CD4-positive, alpha-beta T cell (primary cell): ENCODE data around the gene R3HDM1. TPM values are rescaled to one million over a fixed set of nuclear protein-coding genes. Genes with fewer than 3 reads are reported as not detected.

ENCODE experiments used
- ATAC-seq: fragments of 200-7000 bp; cut with Tn5 transposase; one replicate; pipeline ENCODE4 v1.10.0; 2022; ENCODE audit warnings: mild to moderate bottlenecking; ENCODE audit not compliant: poor library complexity
- CTCF ChIA-PET: fragments of 350-600 bp; sonication (Branson Sonifier 250); formaldehyde crosslinking; loops from one replicate; lab custom pipeline; 2021; ENCODE audit warnings: antibody characterized with exemption, inconsistent platforms; lab: Charles Lee
- POLR2A ChIA-PET: fragments of 350-600 bp; sonication (Branson Sonifier 250); formaldehyde crosslinking; loops from one replicate; lab custom pipeline; 2021; ENCODE audit warnings: antibody characterized with exemption, inconsistent platforms; lab: Charles Lee
- DNase-seq, 14 experiments: peaks; one replicate each; pipeline ENCODE4 v3.0.0-alpha.2; 2013 to 2020; ENCODE audit warnings: mixed read lengths in 2 of 14
- H3K27ac ChIP-seq, 2 donors: one replicate each; pipeline versions ENCODE4 v1.5.1 to v1.7.0; 2013; ENCODE audit warnings: low read length in 2 of 2, low read depth in 1 of 2, mild to moderate bottlenecking in 1 of 2
- H3K27me3 ChIP-seq, 2 experiments: 1 replicate in 1 of 2; 2 replicates in 1 of 2; pipeline versions ENCODE4 v1.6.1 to v1.7.0; 2013; ENCODE audit warnings: low read length in 2 of 2, control low read depth in 1 of 2, mild to moderate bottlenecking in 1 of 2, moderate library complexity in 1 of 2; ENCODE audit not compliant: insufficient read depth in 2 of 2, control insufficient read depth in 1 of 2
- H3K36me3 ChIP-seq: one replicate; pipeline ENCODE4 v1.6.1; 2013; ENCODE audit warnings: low read length, control low read depth; ENCODE audit not compliant: insufficient read depth
- H3K4me1 ChIP-seq: one replicate; pipeline ENCODE4 v1.6.1; 2013; ENCODE audit warnings: low read length, control low read depth; ENCODE audit not compliant: insufficient read depth
- H3K4me3 ChIP-seq: one replicate; pipeline ENCODE4 v1.5.1; 2013; ENCODE audit warnings: mild to moderate bottlenecking, low read length, moderate library complexity
- H3K9me3 ChIP-seq, 2 experiments: 1 replicate in 1 of 2; 2 replicates in 1 of 2; pipeline versions ENCODE4 v1.6.1 to v1.7.0; 2013; ENCODE audit warnings: low read length in 2 of 2, mild to moderate bottlenecking in 2 of 2, control low read depth in 1 of 2, moderate library complexity in 1 of 2; ENCODE audit not compliant: control insufficient read depth in 1 of 2, insufficient read depth in 1 of 2
- H3K27ac Mint-ChIP-seq: one replicate; pipeline ENCODE4 v1.8.0; 2020; ENCODE audit warnings: mixed read lengths
- H3K27me3 Mint-ChIP-seq: one replicate; pipeline ENCODE4 v1.8.0; 2021; ENCODE audit warnings: mixed read lengths
- H3K36me3 Mint-ChIP-seq: one replicate; pipeline ENCODE4 v1.8.0; 2021; ENCODE audit warnings: low read depth, mixed read lengths
- H3K4me1 Mint-ChIP-seq: one replicate; pipeline ENCODE4 v1.8.0; 2021; ENCODE audit warnings: low read depth, mixed read lengths
- H3K4me3 Mint-ChIP-seq: one replicate; pipeline ENCODE4 v1.8.0; 2020; ENCODE audit warnings: mild to moderate bottlenecking, mixed read lengths
- H3K9me3 Mint-ChIP-seq: one replicate; pipeline ENCODE4 v1.8.0; 2020; ENCODE audit warnings: mixed read lengths
- CTCF ChIP-seq: fragments of 200-600 bp; IDR thresholded peaks from one replicate; pipeline ENCODE4 v1.8.0; 2022; ENCODE audit warnings: antibody characterized with exemption, mild to moderate bottlenecking
- intact Hi-C, 2 experiments: fragments of 100-400 bp; cut with DNase I in 1 of 2; cut with micrococcal nuclease in 1 of 2; formaldehyde crosslinking; loops; one replicate each; pipeline versions ENCODE4 v1.15.1 to v1.9.0; 2023 to 2025; cut with DNase I, micrococcal nuclease
- total RNA-seq, 174 experiments: library from RNA in 2 of 174; stranded (reverse) in 2 of 174; gene quantifications; one replicate each; pipeline ENCODE4 v1.2.3 and lab custom pipeline; 2021 to 2026

R3HDM1 gene
- total RNA-seq, 2 experiments from 2014 or later, result 39.7 to 41.4 TPM

GRCh38 chr2:135667045-135667444, 135.8 kb downstream of the R3HDM1 start:
- ChIA-PET POLR2A (interaction anchor here (0.5 kb wide), 1 partner anchor 205 kb away, joined by 3 read pairs; no protein-coding TSS in a partner anchor), CTCF (no interaction called here)
- no peaks in the 10 kb centered on the region for H3K4me1 ChIP-seq
- Mint-ChIP-seq H3K9me3 (no peaks in the 10 kb centered on the region), H3K27me3 (no peaks in the 10 kb centered on the region), H3K4me1 (peaks cover 29% of the 10 kb centered on the region), H3K4me3 (no peak overlapping the region), H3K36me3 (peaks cover 60% of the 10 kb centered on the region), H3K27ac (no peak overlapping the region)
- H3K9me3 ChIP-seq, result no peaks in the 10 kb centered on the region
- H3K27ac ChIP-seq, result no peak overlapping the region
- peaks cover 16% of the 10 kb centered on the region for H3K36me3 ChIP-seq
- no peak for TF ChIP-seq CTCF
- no peak overlapping the region for H3K4me3 ChIP-seq
- ATAC-seq (no peak), DNase-seq (no peak)
- H3K27me3 ChIP-seq, result no peaks in the 10 kb centered on the region
- intact Hi-C loops, result no loop called here

DNA sequence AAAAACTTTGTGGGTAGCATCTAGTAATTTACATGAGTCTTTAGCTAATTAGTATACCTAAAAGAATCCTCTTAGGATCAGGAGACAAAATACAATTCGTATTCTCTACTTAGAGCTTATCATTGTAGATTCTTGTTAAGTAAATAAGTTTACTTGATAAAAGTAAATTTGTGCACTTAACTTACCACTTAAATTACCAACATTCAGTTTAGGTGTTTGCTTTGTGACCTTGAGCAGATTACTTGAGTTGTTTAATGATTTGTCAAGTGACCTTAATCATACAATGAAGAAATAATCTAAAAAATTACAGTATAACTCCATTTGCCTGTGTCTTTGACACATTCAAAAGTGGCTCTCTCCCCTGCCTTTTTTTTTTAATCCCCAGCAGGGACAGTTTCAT, 143.2 kb downstream of the R3HDM1 start:
- no peak for ATAC-seq
- H3K4me3 Mint-ChIP-seq, result no peak overlapping the region
- H3K9me3 Mint-ChIP-seq, result no peaks in the 10 kb centered on the region
- H3K36me3 ChIP-seq, result peaks cover 19% of the 10 kb centered on the region
- H3K4me3 ChIP-seq, result no peak overlapping the region
- H3K27me3 ChIP-seq, result no peaks in the 10 kb centered on the region
- no peaks in the 10 kb centered on the region for H3K9me3 ChIP-seq
- no peak overlapping the region for H3K27ac Mint-ChIP-seq
- peaks cover 78% of the 10 kb centered on the region for H3K36me3 Mint-ChIP-seq
- TF ChIP-seq CTCF, result no peak
- H3K27ac ChIP-seq, result no peak overlapping the region
- ChIA-PET CTCF (no interaction called here), POLR2A (no interaction called here)
- H3K4me1 ChIP-seq, result no peaks in the 10 kb centered on the region
- H3K4me1 Mint-ChIP-seq, result no peaks in the 10 kb centered on the region
- no peaks in the 10 kb centered on the region for H3K27me3 Mint-ChIP-seq
- DNase-seq, result no peak
- intact Hi-C loops, result no loop called here

GRCh38 chr2:135676031-135676430, 144.7 kb downstream of the R3HDM1 start:
- intact Hi-C loops, result no loop called here
- ChIA-PET CTCF (no interaction called here), POLR2A (no interaction called here)

More at GRCh38 chr2:135676031-135676430, 144.7 kb downstream of the R3HDM1 start:
- H3K4me3 Mint-ChIP-seq, result no peak overlapping the region
- Histone ChIP-seq H3K36me3 (peaks cover 29% of the 10 kb centered on the region), H3K27ac (no peak overlapping the region), H3K4me3 (no peak overlapping the region), H3K27me3 (no peaks in the 10 kb centered on the region), H3K9me3 (no peaks in the 10 kb centered on the region), H3K4me1 (no peaks in the 10 kb centered on the region)
- no peaks in the 10 kb centered on the region for H3K9me3 Mint-ChIP-seq
- H3K27me3 Mint-ChIP-seq, result no peaks in the 10 kb centered on the region
- H3K4me1 Mint-ChIP-seq, result no peaks in the 10 kb centered on the region
- TF ChIP-seq CTCF, result no peak
- peaks cover 90% of the 10 kb centered on the region for H3K36me3 Mint-ChIP-seq
- no peak for ATAC-seq
- DNase-seq, result no peak
- no peak overlapping the region for H3K27ac Mint-ChIP-seq
